AG09309 (cell line): Measurements from ENCODE around the gene CD22.

ENCODE experiments used
- DNase-seq: peaks from one replicate; pipeline ENCODE4 v3.0.0-alpha.2; 2010; ENCODE audit warnings: low read depth
- H3K4me3 ChIP-seq: 2 replicates; pipeline ENCODE4 v1.5.1; 2011; ENCODE audit warnings: mild to moderate bottlenecking, low read depth, low read length, moderate library complexity; ENCODE audit not compliant: control insufficient read depth
- CTCF ChIP-seq: IDR thresholded peaks from 2 replicates; pipeline ENCODE4 v1.5.1; 2011; ENCODE audit warnings: mild to moderate bottlenecking, low read depth, low read length, inconsistent platforms; ENCODE audit not compliant: insufficient read depth, control insufficient read depth; ENCODE audit errors: missing control alignments

Gene CD22

GRCh38 chr19:35381926-35382325 is 52.9 kb downstream of the CD22 start:
- DNase-seq, result no peak
- no peak overlapping the region for H3K4me3 ChIP-seq
- TF ChIP-seq CTCF, result no peak

GRCh38 chr19:35383536-35383935 is 54.5 kb downstream of the CD22 start:
- no peak for TF ChIP-seq CTCF
- no peak overlapping the region for H3K4me3 ChIP-seq
- DNase-seq, result no peak

GRCh38 chr19:35388277-35389054 is 59.5 kb downstream of the CD22 start:
- no peak overlapping the region for H3K4me3 ChIP-seq
- TF ChIP-seq CTCF, result no peak
- no peak for DNase-seq

GRCh38 chr19:35389192-35389861 is 60.3 kb downstream of the CD22 start:
- DNase-seq, result no peak
- no peak for TF ChIP-seq CTCF
- no peak overlapping the region for H3K4me3 ChIP-seq

- DNase-seq, result no peak
- no peak for TF ChIP-seq CTCF
- H3K4me3 ChIP-seq, result no peak overlapping the region
These were observed 64.0 kb downstream of the CD22 start for GRCh38 chr19:35392742-35393715.
